Osteocyte (in vitro differentiated cells): ENCODE measurements around the gene CADPS2. TPM values are rescaled to one million over a fixed set of nuclear protein-coding genes. Genes with fewer than 3 reads are reported as not detected.
"Not testable (repeated sequence)": the region's sequence is repeated elsewhere in the genome, so short reads cannot be mapped to it uniquely, and the experiment has no call there.

Experiments used
- DNase-seq: peaks from one replicate; pipeline ENCODE4 v3.0.0; 2021; ENCODE audit warnings: mixed read lengths; ENCODE audit not compliant: unreplicated experiment; ENCODE audit errors: extremely low spot score
- H3K27ac Mint-ChIP-seq: one replicate; pipeline ENCODE4 v1.8.0; 2021; ENCODE audit warnings: mild to moderate bottlenecking, mixed read lengths; ENCODE audit not compliant: unreplicated experiment
- H3K27me3 Mint-ChIP-seq: one replicate; pipeline ENCODE4 v1.8.0; 2021; ENCODE audit warnings: mixed read lengths; ENCODE audit not compliant: unreplicated experiment
- H3K36me3 Mint-ChIP-seq: one replicate; pipeline ENCODE4 v1.8.0; 2021; ENCODE audit warnings: mixed read lengths; ENCODE audit not compliant: unreplicated experiment
- H3K4me1 Mint-ChIP-seq: one replicate; pipeline ENCODE4 v1.8.0; 2021; ENCODE audit warnings: mixed read lengths; ENCODE audit not compliant: unreplicated experiment
- H3K4me3 Mint-ChIP-seq: one replicate; pipeline ENCODE4 v1.8.0; 2021; ENCODE audit warnings: mild to moderate bottlenecking, moderate library complexity, mixed read lengths; ENCODE audit not compliant: unreplicated experiment
- H3K9me3 Mint-ChIP-seq: one replicate; pipeline ENCODE4 v1.8.0; 2021; ENCODE audit warnings: mixed read lengths; ENCODE audit not compliant: unreplicated experiment
- total RNA-seq: library from RNA; stranded (reverse); gene quantifications from 2 replicates; pipeline ENCODE4 v1.2.1, GENCODE V29; 2021
- TF ChIP-seq, protein P1 (sequence below): fragments of 200-600 bp; sonication (generic); IDR thresholded peaks from 2 replicates; pipeline ENCODE4 v1.5.0; 2021; ENCODE audit warnings: antibody characterized with exemption, mild to moderate bottlenecking, moderate library complexity

Gene CADPS2
- total RNA-seq, 1 donor from 2014 or later: 0.81 TPM

DNA sequence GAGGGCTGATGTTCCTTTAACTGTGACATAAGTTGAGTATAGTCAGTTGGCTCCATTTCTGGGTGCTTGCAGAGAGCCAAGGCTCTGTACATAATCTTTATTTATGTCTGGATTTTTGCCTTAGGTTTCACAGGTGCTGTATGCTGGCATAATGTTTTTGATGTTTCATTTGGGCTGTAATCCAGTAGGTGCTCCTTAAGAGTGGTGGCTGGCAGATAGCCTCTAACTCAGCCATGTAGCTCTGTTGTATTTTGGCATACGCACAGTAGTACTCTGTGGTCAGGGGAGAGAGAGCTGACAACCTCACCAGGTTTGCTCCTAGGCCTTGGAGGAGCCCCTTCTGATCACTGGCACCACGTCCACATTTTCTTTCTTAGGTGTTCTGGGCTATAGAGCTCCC lies 248.5 kb downstream of the CADPS2 start:
- Mint-ChIP-seq H3K36me3 (no peaks in the 10 kb centered on the region), H3K27ac (no peak overlapping the region), H3K4me3 (no peak overlapping the region), H3K9me3 (peaks cover 11% of the 10 kb centered on the region), H3K4me1 (no peaks in the 10 kb centered on the region), H3K27me3 (no peaks in the 10 kb centered on the region)
- TF ChIP-seq, protein P1, sequence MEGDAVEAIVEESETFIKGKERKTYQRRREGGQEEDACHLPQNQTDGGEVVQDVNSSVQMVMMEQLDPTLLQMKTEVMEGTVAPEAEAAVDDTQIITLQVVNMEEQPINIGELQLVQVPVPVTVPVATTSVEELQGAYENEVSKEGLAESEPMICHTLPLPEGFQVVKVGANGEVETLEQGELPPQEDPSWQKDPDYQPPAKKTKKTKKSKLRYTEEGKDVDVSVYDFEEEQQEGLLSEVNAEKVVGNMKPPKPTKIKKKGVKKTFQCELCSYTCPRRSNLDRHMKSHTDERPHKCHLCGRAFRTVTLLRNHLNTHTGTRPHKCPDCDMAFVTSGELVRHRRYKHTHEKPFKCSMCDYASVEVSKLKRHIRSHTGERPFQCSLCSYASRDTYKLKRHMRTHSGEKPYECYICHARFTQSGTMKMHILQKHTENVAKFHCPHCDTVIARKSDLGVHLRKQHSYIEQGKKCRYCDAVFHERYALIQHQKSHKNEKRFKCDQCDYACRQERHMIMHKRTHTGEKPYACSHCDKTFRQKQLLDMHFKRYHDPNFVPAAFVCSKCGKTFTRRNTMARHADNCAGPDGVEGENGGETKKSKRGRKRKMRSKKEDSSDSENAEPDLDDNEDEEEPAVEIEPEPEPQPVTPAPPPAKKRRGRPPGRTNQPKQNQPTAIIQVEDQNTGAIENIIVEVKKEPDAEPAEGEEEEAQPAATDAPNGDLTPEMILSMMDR: no peak
- DNase-seq: no peak

DNA sequence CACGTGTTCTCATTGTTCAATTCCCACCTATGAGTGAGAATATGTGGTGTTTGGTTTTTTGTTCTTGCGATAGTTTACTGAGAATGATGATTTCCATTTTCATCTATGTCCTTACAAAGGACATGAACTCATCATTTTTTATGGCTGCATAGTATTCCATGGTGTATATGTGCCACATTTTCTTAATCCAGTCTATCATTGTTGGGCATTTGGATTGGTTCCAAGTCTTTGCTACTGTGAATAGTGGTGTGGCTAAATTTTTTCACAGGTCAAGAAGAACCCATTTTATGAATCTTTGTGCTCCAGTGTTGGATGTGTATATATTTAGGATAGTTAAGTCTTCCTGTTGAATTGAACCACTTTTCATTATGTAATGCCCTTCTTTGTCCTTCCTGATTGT lies 250.8 kb downstream of the CADPS2 start:
- not testable (repeated sequence) for H3K27me3 Mint-ChIP-seq, H3K27ac Mint-ChIP-seq, DNase-seq, H3K4me3 Mint-ChIP-seq, H3K36me3 Mint-ChIP-seq, H3K4me1 Mint-ChIP-seq
- H3K9me3 Mint-ChIP-seq: peaks cover 14% of the 10 kb centered on the region

DNA sequence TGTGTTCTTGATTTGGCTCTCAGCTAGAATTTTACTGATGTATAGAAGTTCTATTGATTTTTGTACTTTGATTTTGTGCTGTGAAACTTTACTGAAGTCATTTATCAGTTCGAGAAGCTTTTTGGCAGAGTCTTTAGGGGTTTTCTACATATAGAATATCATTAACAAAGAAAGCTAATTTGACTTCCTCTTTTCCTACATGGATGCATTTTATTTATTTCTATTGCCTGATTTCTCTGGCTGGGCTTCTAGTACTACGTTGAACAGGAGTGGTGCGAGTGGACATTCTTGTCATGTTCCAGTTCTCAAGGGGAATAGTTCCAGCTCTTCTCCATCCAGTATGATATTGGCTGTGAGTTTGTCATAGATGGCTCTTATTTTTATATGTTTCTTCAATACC lies 252.8 kb downstream of the CADPS2 start:
- no peak for DNase-seq
- Mint-ChIP-seq H3K27me3 (no peaks in the 10 kb centered on the region), H3K36me3 (no peaks in the 10 kb centered on the region), H3K4me3 (no peak overlapping the region), H3K27ac (no peak overlapping the region), H3K4me1 (no peaks in the 10 kb centered on the region), H3K9me3 (peaks cover 10% of the 10 kb centered on the region)
- TF ChIP-seq, protein P1: no peak

DNA sequence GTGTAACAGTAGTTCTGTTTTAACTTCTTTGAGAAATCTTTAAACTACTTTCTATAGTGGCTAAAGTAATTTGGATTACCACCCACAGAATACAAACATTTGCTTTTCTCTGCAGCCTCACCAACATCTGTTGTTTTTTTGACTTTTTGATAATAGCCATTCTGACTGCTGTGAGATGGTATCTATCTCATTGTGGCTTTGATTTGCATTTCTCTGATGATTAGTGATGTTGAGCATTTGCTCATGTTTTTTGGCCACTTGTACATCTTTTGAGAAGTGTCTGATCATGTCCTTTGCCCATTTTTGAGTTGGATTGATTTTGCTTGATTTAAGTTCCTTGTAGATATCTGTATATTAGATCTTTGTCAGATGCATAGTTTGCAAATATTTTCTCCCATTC lies 254.0 kb downstream of the CADPS2 start:
- TF ChIP-seq, protein P1: no peak
- Mint-ChIP-seq H3K4me3 (no peak overlapping the region), H3K4me1 (no peaks in the 10 kb centered on the region), H3K27me3 (peaks cover 2% of the 10 kb centered on the region), H3K9me3 (peaks cover 10% of the 10 kb centered on the region), H3K36me3 (no peaks in the 10 kb centered on the region), H3K27ac (no peak overlapping the region)
- DNase-seq: no peak

DNA sequence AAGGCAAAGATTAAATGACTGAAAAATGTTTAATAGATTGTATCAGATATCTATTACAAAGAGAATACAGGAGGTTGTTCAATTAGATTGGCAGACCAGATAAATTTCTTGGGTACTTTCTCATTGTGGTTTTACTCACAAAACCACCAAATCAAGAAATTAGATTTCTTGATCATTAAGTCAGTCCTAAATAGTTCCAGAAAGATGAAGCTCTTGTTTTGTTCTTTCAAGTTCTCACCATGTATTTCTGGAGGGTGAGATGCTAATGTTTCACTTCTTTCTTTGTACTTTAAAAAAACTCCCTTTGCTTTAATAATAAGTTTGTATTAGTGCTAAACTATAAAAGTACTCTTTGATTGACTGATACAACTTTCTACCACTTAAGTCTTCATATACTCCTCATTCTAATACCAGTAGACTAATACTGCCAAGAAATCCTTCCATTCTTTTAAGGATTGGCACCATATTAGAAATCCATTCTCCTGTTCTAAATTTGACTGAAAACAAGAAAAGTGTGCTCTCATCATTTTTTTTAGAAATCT lies 256.8 kb downstream of the CADPS2 start:
- Mint-ChIP-seq H3K27me3 (peaks cover 2% of the 10 kb centered on the region), H3K4me1 (no peaks in the 10 kb centered on the region), H3K9me3 (peaks cover 3% of the 10 kb centered on the region), H3K36me3 (no peaks in the 10 kb centered on the region), H3K4me3 (no peak overlapping the region), H3K27ac (no peak overlapping the region)
- TF ChIP-seq, protein P1: no peak
- DNase-seq: no peak
